Endometrial microvascular endothelial cells (primary cell): ENCODE measurements around the gene NDUFAF2. TPM values are rescaled to one million over a fixed set of nuclear protein-coding genes. Genes with fewer than 3 reads are reported as not detected.
"Not testable (repeated sequence)": the region's sequence is repeated elsewhere in the genome, so short reads cannot be mapped to it uniquely, and the experiment has no call there.

Experiments
- in situ Hi-C: cut with HindIII; loops from 2 replicates; pipeline ENCODE4 v1.10.0; 2017; ENCODE audit warnings: low sequenced_read_pairs, low pct_unique_long_range_greater_than_20kb; ENCODE audit errors: inconsistent ontology term
- total RNA-seq: library from RNA; depleted of rRNA; stranded (reverse); fragments of >200 nt; gene quantifications from one replicate; pipeline ENCODE4 v1.2.3, GENCODE V29; 2015; ENCODE audit errors: inconsistent ontology term

NDUFAF2 gene
- total RNA-seq, 1 donor from 2014 or later: 24.6 TPM

GRCh38 chr5:60982127-60982526 lies 37.1 kb downstream of the NDUFAF2 start:
- in situ Hi-C loops: not testable (repeated sequence)

GRCh38 chr5:60989790-60990189 lies 44.8 kb downstream of the NDUFAF2 start:
- in situ Hi-C loops: no loop called here

GRCh38 chr5:60992871-60993270 lies 47.9 kb downstream of the NDUFAF2 start:
- in situ Hi-C loops: no loop called here

- in situ Hi-C loops: no loop called here
These were observed 48.4 kb downstream of the NDUFAF2 start for GRCh38 chr5:60993425-60993824.

GRCh38 chr5:60993875-60994571 lies 49.0 kb downstream of the NDUFAF2 start:
- in situ Hi-C loops: no loop called here

GRCh38 chr5:60996368-60996767 lies 51.4 kb downstream of the NDUFAF2 start:
- in situ Hi-C loops: no loop called here

GRCh38 chr5:60997721-60998120 lies 52.7 kb downstream of the NDUFAF2 start:
- in situ Hi-C loops: no loop called here

GRCh38 chr5:61000887-61001286 lies 55.9 kb downstream of the NDUFAF2 start:
- in situ Hi-C loops: no loop called here

- in situ Hi-C loops: no loop called here
These were observed 56.6 kb downstream of the NDUFAF2 start for GRCh38 chr5:61001647-61002046.

GRCh38 chr5:61002611-61003355 lies 57.8 kb downstream of the NDUFAF2 start:
- in situ Hi-C loops: no loop called here

GRCh38 chr5:61004448-61004847 lies 59.4 kb downstream of the NDUFAF2 start:
- in situ Hi-C loops: no loop called here

- in situ Hi-C loops: no loop called here
These were observed 64.9 kb downstream of the NDUFAF2 start for GRCh38 chr5:61009907-61010306.

- in situ Hi-C loops: no loop called here
These were observed 65.8 kb downstream of the NDUFAF2 start for GRCh38 chr5:61010467-61011454.

GRCh38 chr5:61018062-61018461 lies 73.1 kb downstream of the NDUFAF2 start:
- in situ Hi-C loops: no loop called here

GRCh38 chr5:61019642-61020041 lies 74.6 kb downstream of the NDUFAF2 start:
- in situ Hi-C loops: no loop called here

- in situ Hi-C loops: no loop called here
These were observed 75.4 kb downstream of the NDUFAF2 start for GRCh38 chr5:61020415-61020814.

- in situ Hi-C loops: no loop called here
These were observed 78.1 kb downstream of the NDUFAF2 start for GRCh38 chr5:61023131-61023530.

GRCh38 chr5:61026004-61026403 lies 81.0 kb downstream of the NDUFAF2 start:
- in situ Hi-C loops: no loop called here

GRCh38 chr5:61028382-61028781 lies 83.4 kb downstream of the NDUFAF2 start:
- in situ Hi-C loops: no loop called here
